ENCODE data around the gene GFOD2.

The GFOD2 gene

DNA sequence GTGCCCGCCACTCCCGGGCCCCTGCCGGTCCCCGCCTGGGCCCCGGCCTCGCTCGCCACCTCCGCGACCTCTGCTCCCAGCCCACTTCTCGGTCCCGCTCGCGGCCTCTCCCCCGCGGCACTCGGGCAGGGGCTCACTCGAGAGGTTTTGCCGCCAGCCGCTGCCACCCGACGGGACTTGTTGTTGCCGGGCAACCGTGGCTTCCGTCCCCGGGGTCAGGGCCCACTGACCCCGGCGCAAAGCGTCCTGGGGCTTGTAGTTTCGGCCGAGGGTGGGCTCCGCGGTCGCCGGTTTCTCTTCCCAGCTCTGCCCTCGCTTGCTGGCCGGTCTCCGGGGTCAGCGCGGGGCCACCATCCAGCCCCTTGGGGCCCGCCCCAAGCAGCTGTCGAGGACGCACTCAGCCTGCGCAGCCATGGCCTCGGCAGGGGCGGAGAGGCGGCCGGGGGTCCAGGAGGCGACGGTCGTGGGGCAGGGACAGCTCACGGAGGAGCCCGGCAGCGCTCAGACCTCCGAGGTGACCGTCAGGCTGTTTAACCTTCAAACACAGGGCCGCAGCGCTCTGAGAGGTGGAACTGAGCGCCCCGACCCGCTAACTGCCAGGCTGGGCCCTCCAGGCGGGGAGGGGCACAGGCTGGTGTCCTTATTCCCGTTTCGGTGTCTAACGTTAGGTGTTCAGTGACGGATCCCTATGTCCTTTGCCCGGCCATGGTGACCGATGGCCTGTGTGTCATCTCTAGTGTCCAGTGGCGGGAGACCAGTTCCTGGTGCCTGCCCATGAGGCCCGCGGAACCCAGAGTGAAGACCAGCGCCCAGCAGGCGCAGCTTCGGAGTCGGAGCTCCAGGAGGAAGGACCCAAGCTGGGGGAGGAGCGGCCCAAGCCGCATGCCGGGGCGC lies 52.3 kb downstream of the GFOD2 start, which contains the start of the genes C16orf86 and ENKD1:
C16orf86 (plus strand) TSS at position 256 of the 894 bp plus-strand sequence; CDS start at position 413, 157 bp downstream.
ENKD1 (minus strand) TSS at position 192 of the 894 bp plus-strand sequence. CDS start 308 bp downstream, outside the sequence.
- peak within 1 kb of the TSS; percentile 68 for H3K4me3 ChIP-seq (ENCODE audit: low read depth, low read length)
- TF ChIP-seq, protein P1, sequence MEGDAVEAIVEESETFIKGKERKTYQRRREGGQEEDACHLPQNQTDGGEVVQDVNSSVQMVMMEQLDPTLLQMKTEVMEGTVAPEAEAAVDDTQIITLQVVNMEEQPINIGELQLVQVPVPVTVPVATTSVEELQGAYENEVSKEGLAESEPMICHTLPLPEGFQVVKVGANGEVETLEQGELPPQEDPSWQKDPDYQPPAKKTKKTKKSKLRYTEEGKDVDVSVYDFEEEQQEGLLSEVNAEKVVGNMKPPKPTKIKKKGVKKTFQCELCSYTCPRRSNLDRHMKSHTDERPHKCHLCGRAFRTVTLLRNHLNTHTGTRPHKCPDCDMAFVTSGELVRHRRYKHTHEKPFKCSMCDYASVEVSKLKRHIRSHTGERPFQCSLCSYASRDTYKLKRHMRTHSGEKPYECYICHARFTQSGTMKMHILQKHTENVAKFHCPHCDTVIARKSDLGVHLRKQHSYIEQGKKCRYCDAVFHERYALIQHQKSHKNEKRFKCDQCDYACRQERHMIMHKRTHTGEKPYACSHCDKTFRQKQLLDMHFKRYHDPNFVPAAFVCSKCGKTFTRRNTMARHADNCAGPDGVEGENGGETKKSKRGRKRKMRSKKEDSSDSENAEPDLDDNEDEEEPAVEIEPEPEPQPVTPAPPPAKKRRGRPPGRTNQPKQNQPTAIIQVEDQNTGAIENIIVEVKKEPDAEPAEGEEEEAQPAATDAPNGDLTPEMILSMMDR (IDR thresholded peaks at IDR 0.05; ENCODE audit: borderline replicate concordance, insufficient read depth, low read depth, low read length) = no peak

DNA sequence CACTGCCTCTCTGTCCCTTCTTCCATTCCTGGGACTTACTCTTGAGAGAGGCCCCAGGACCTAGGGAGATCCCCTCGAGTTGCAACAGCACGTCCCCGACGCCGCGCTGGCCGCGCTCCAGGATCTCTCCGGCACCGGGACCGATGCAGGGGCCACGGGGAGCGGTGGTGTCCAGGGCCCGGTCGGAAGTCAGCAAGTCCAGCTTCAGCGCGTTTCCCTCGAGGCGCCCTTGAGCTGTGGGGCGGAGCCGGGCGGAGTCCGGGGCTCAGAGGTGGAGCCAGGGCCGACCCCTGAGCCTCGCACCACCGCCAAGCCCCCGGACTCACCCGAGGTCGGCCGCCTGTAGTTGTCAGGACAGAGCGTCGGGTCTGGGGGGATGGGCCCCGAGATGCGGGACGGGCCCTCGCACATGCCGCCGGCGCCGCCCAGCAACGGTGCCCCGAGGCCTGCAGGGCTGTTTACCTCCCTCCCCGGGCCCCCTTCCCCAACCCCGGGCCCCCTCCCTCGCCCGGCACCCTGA lies 53.0 kb downstream of the GFOD2 start:
- TF ChIP-seq, protein P1 (IDR thresholded peaks at IDR 0.05; ENCODE audit: borderline replicate concordance, insufficient read depth, low read depth, low read length) = no peak
- H3K4me3 ChIP-seq (ENCODE audit: low read depth, low read length) = peak overlapping the region; percentile 68

DNA sequence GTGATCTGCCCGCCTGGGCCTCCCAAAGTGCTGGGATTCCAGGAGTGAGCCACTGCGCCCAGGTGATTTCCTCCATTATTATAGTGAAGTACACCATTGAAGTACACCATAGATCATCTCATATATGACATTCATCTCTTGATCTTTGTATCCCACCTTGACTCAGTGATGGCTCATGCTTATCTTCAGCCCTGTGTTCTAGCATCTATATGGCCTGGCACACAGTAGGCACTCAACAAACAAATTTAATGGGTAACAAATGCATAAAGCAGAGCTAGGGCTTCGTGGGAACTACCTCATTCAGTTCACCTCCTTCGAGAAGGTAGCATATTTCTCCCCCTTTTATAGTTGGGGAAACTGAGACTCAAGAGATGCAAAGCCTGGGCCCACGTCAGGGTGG lies 53.5 kb downstream of the GFOD2 start:
- H3K4me3 ChIP-seq (ENCODE audit: low read depth, low read length) = no peak overlapping the region
- TF ChIP-seq, protein P1 (IDR thresholded peaks at IDR 0.05; ENCODE audit: borderline replicate concordance, insufficient read depth, low read depth, low read length) = no peak

DNA sequence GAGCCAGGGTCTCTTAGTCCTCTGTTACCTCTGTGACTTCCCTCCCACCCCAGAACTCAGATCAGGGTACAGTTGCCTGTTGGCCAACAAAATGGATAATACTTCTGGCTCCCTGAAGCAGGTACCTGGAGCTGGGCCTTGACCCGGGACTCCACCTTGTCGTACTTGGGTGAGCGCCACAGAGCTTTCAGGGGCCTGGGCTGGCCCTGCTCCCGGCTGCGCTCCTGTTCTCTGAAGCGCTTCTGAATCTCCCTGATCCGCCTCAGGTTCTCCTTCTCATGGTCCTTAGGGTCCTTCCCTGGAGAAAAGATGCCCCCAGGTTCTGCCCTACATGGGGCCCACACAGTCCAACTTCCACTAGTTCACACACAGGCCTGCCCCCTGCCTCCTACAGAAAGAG lies 54.2 kb downstream of the GFOD2 start:
- H3K4me3 ChIP-seq (ENCODE audit: low read depth, low read length) = no peak overlapping the region
- TF ChIP-seq, protein P1 (IDR thresholded peaks at IDR 0.05; ENCODE audit: borderline replicate concordance, insufficient read depth, low read depth, low read length) = no peak

DNA sequence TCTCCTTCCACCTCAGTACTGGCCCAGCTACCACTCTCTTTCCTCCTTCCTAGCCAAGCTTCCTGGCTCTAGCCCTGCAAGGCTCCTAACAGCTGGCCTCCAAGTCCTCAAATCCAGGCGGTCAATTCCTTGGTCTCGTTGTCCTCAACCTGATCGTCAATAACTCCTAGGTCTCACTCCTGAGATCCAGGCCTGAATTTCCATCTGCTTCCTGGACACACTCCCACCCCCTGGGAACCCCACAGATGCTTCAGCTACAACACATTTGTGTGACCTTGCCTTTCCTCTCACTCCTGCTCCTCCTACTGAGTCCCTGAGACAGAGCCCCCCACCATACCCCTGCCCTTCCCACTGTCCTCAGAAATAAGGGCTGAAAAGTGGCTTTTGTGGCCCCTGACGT lies 54.9 kb downstream of the GFOD2 start:
- no peak overlapping the region for H3K4me3 ChIP-seq (ENCODE audit: low read depth, low read length)
- TF ChIP-seq, protein P1 (IDR thresholded peaks at IDR 0.05; ENCODE audit: borderline replicate concordance, insufficient read depth, low read depth, low read length) = no peak

DNA sequence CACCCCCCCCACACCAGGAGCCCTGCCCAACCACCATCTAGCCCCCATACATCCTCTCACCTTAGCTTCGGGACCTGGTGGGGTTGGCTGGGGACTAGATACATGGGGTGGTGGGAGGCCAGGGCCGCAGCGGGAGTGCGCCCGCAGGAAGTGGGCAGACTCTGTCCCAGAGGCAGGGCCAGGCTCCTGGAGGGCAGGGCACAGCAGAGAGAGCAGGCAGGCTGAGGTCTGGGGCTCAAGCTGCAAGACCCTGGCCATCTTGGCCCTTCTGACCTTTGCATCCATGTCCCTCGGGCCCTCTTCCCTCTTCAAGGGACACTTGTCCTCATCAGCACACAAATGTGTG lies 55.3 kb downstream of the GFOD2 start:
- H3K4me3 ChIP-seq (ENCODE audit: low read depth, low read length) = no peak overlapping the region
- TF ChIP-seq, protein P1 (IDR thresholded peaks at IDR 0.05; ENCODE audit: borderline replicate concordance, insufficient read depth, low read depth, low read length) = no peak

Measured in GM12875 (cell line).